Loucy (cell line): ENCODE results near the gene SAP30BP.

Source experiments
- EZH2phosphoT487 ChIP-seq: fragments of 200-600 bp; IDR thresholded peaks from 2 replicates; pipeline ENCODE4 v1.6.1; 2018; ENCODE audit warnings: antibody characterized with exemption, mild to moderate bottlenecking, moderate library complexity, borderline replicate concordance
- TF ChIP-seq, protein P1 (sequence below): fragments of 200-600 bp; sonication (generic); conservative IDR thresholded peaks from 2 replicates; pipeline ENCODE4 v1.5.1; 2014; ENCODE audit warnings: mild to moderate bottlenecking, antibody characterized with exemption, low read length

DNA sequence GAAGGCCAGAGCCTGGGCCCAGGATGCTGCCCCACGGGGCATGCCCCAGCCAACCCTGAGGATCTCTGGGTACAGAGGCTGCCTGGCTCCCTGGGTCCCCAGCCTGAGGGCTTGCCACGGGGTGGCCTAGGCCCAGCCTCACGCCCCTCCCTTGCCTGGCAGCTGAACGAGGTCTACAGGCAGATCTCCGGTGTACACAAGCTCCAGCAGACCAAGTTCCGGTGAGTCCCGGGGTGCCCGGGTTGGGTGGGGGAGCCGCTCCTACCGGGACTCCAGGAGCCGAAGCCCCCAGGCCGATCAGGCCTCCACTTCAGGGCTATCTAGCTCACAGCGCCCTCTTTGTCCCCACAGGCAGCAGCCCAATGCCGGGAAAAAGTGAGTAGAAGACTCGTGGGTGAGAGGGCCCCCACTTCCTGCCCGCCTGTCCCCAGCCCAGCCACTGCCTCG, 73.5 kb downstream of the SAP30BP start:
- TF ChIP-seq, protein P1, sequence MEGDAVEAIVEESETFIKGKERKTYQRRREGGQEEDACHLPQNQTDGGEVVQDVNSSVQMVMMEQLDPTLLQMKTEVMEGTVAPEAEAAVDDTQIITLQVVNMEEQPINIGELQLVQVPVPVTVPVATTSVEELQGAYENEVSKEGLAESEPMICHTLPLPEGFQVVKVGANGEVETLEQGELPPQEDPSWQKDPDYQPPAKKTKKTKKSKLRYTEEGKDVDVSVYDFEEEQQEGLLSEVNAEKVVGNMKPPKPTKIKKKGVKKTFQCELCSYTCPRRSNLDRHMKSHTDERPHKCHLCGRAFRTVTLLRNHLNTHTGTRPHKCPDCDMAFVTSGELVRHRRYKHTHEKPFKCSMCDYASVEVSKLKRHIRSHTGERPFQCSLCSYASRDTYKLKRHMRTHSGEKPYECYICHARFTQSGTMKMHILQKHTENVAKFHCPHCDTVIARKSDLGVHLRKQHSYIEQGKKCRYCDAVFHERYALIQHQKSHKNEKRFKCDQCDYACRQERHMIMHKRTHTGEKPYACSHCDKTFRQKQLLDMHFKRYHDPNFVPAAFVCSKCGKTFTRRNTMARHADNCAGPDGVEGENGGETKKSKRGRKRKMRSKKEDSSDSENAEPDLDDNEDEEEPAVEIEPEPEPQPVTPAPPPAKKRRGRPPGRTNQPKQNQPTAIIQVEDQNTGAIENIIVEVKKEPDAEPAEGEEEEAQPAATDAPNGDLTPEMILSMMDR = no peak
- no peak for TF ChIP-seq EZH2phosphoT487
